MM.1S (cell line): Measurements from ENCODE around the gene SUGT1.

Experiments
- DNase-seq: peaks from one replicate; pipeline ENCODE4 v3.0.0-alpha.2; 2015
- H2AFZ ChIP-seq: fragments of 300-600 bp; sonication (generic); 2 replicates; pipeline ENCODE4 v1.6.0; 2016; ENCODE audit warnings: antibody characterized with exemption, low read length
- H3F3A ChIP-seq: fragments of 300-600 bp; sonication (generic); 2 replicates; pipeline ENCODE4 v1.6.1; 2016; ENCODE audit warnings: mild to moderate bottlenecking, antibody characterized with exemption, low read length, moderate library complexity, mixed read lengths; ENCODE audit not compliant: insufficient read depth
- H3K27ac ChIP-seq: fragments of 300-600 bp; sonication (generic); 2 replicates; pipeline ENCODE4 v1.5.1; 2016; ENCODE audit warnings: mild to moderate bottlenecking, low read length
- H3K27me3 ChIP-seq: fragments of 300-600 bp; sonication (generic); replicated peaks from 2 replicates; pipeline ENCODE4 v1.6.0; 2016; ENCODE audit warnings: low read length; ENCODE audit not compliant: insufficient read depth
- H3K36me3 ChIP-seq: fragments of 300-600 bp; sonication (generic); replicated peaks from 2 replicates; pipeline ENCODE4 v1.6.1; 2016; ENCODE audit warnings: mild to moderate bottlenecking, low read length, mixed read lengths; ENCODE audit not compliant: insufficient read depth
- H3K4me1 ChIP-seq: fragments of 300-600 bp; sonication (generic); 2 replicates; pipeline ENCODE4 v1.6.1; 2016; ENCODE audit warnings: low read length, mixed read lengths
- H3K4me2 ChIP-seq: fragments of 300-600 bp; sonication (generic); 2 replicates; pipeline ENCODE4 v1.6.0; 2016; ENCODE audit warnings: low read depth, low read length
- H3K4me3 ChIP-seq: fragments of 300-600 bp; sonication (generic); 2 replicates; pipeline ENCODE4 v1.5.1; 2016; ENCODE audit warnings: low read length, mixed read lengths
- H3K79me2 ChIP-seq: fragments of 300-600 bp; sonication (generic); 2 replicates; pipeline ENCODE4 v1.6.1; 2016; ENCODE audit warnings: mixed run types, low read length, mixed read lengths
- H3K9ac ChIP-seq: fragments of 300-600 bp; sonication (generic); 2 replicates; pipeline ENCODE4 v1.6.1; 2016; ENCODE audit warnings: low read length, mixed read lengths
- H3K9me2 ChIP-seq: fragments of 300-600 bp; sonication (generic); replicated peaks from 2 replicates; pipeline ENCODE4 v1.6.1; 2016; ENCODE audit warnings: mild to moderate bottlenecking, low read length, mixed read lengths; ENCODE audit not compliant: insufficient read depth
- H3K9me3 ChIP-seq: fragments of 300-600 bp; sonication (generic); replicated peaks from 2 replicates; pipeline ENCODE4 v1.6.1; 2016; ENCODE audit warnings: mild to moderate bottlenecking, low read length, mixed read lengths; ENCODE audit not compliant: insufficient read depth
- H4K20me1 ChIP-seq: fragments of 300-600 bp; sonication (generic); 2 replicates; pipeline ENCODE4 v1.6.1; 2016; ENCODE audit warnings: mild to moderate bottlenecking, low read length, moderate library complexity, mixed read lengths; ENCODE audit not compliant: insufficient read depth
- EZH2 ChIP-seq: fragments of 300-600 bp; sonication (generic); optimal IDR thresholded peaks from 2 replicates; pipeline ENCODE3; 2017; ENCODE audit warnings: low read depth, mild to moderate bottlenecking, antibody characterized with exemption, low read length, mixed read lengths
- EZH2phosphoT487 ChIP-seq: fragments of 300-600 bp; sonication (generic); IDR thresholded peaks from 2 replicates; pipeline ENCODE4 v1.6.1; 2018; ENCODE audit warnings: antibody characterized with exemption, low read length
- TF ChIP-seq, protein P1 (sequence below): fragments of 300-600 bp; sonication (generic); IDR thresholded peaks from 2 replicates; pipeline ENCODE4 v1.5.1; 2016; ENCODE audit warnings: antibody characterized with exemption, low read length, mixed read lengths

SUGT1 gene

DNA sequence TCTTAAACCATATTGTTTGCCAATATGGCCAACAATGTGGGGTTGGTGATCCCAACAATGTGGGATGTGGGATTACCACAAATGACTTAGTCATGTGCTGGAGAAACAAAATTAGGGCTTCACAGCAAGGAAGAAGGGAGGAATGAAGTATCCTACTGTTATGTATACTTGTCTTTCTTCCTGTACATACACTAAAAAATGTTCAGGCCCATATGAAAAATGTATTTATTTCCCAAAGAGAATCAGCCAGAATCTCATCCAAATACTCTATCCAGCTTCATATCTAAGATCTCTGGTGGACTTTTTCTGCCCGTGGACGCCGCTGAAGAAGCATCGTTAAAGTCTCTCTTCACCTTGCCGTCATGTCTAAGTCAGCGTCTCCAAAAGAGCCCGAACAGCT, 10.5 kb upstream of the SUGT1 start, which contains the start of gene HNRNPA1L2:
HNRNPA1L2 (plus strand) TSS at position 301 of the 400 bp plus-strand sequence; CDS start at position 363, 62 bp downstream.
- DNase-seq: no peak
- Histone ChIP-seq H3K36me3 (no peaks in the 10 kb centered on the region), H3K27me3 (no peaks in the 10 kb centered on the region), H3K4me2 (no peak within 1 kb of the TSS), H4K20me1 (no peaks in the 10 kb centered on the region), H3K4me1 (no peaks in the 10 kb centered on the region), H3K79me2 (no peaks in the 10 kb centered on the region), H3F3A (no peaks in the 10 kb centered on the region), H3K9ac (no peak within 1 kb of the TSS), H3K4me3 (no peak within 1 kb of the TSS), H3K27ac (no peak within 1 kb of the TSS), H2AFZ (no peak within 1 kb of the TSS), H3K9me3 (no peaks in the 10 kb centered on the region), H3K9me2 (no peaks in the 10 kb centered on the region)
- TF ChIP-seq, protein P1, sequence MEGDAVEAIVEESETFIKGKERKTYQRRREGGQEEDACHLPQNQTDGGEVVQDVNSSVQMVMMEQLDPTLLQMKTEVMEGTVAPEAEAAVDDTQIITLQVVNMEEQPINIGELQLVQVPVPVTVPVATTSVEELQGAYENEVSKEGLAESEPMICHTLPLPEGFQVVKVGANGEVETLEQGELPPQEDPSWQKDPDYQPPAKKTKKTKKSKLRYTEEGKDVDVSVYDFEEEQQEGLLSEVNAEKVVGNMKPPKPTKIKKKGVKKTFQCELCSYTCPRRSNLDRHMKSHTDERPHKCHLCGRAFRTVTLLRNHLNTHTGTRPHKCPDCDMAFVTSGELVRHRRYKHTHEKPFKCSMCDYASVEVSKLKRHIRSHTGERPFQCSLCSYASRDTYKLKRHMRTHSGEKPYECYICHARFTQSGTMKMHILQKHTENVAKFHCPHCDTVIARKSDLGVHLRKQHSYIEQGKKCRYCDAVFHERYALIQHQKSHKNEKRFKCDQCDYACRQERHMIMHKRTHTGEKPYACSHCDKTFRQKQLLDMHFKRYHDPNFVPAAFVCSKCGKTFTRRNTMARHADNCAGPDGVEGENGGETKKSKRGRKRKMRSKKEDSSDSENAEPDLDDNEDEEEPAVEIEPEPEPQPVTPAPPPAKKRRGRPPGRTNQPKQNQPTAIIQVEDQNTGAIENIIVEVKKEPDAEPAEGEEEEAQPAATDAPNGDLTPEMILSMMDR: no peak
- TF ChIP-seq EZH2 (no peak), EZH2phosphoT487 (no peak)

DNA sequence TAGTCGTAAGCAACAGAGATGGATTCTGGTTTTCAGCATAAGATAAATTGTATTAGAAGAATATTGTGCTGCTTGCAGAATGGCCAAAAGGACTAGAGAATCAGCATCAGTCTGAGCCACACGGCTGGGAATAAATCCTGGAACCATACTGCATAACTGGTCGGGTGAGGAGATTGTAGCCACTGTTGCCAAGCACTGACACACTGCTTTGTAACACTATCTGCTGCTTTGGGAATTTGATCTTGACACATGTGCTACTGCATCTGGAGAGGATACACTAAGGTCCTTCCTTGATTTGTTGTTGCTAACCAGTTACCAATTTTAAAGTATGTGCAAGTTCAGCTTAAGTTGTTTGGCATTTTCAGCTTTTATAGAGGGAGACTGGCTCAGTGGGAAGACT, 8.5 kb upstream of the SUGT1 start:
- no peak overlapping the region for H3K9ac ChIP-seq
- DNase-seq: no peak
- no peaks in the 10 kb centered on the region for H3K79me2 ChIP-seq

DNA sequence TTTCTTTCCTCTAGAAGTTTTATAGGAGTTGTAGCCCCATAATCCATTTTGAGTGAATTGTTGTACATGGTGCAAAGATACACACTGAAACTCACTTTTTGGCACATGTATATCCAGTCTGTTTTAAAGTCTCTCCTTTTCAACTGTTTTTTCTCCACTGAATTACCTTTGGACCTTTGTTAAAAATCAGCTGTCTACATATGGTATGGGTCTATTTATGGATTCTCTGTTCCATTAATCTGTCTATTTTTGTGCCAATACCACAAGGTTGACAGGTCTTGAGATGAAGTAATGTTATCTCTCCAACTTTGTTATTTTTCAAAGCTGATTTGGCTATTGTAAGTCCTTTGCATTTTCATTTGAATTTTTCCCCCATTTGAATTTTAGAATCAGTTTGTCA, 5.7 kb upstream of the SUGT1 start:
- H3K79me2 ChIP-seq: peaks cover 10% of the 10 kb centered on the region
- no peaks in the 10 kb centered on the region for H3K9me3 ChIP-seq
- TF ChIP-seq EZH2phosphoT487 (no peak), EZH2 (no peak)
- TF ChIP-seq, protein P1: no peak
- H3F3A ChIP-seq: no peaks in the 10 kb centered on the region
- H3K27me3 ChIP-seq: no peaks in the 10 kb centered on the region
- H3K9ac ChIP-seq: no peak overlapping the region
- H3K4me2 ChIP-seq: no peak overlapping the region
- no peak for DNase-seq
- no peaks in the 10 kb centered on the region for H3K9me2 ChIP-seq
- no peaks in the 10 kb centered on the region for H3K36me3 ChIP-seq
- H4K20me1 ChIP-seq: no peaks in the 10 kb centered on the region
- 0 out of 2 replicates have a peak, but pooled peaks cover 4% of the 10 kb centered on the region for H3K4me1 ChIP-seq
- no peak overlapping the region for H3K27ac ChIP-seq
- no peak overlapping the region for H2AFZ ChIP-seq
- no peak overlapping the region for H3K4me3 ChIP-seq

More for the DNA sequence above, 8.5 kb upstream of the SUGT1 start:
- H4K20me1 ChIP-seq: no peaks in the 10 kb centered on the region
- H3K9me2 ChIP-seq: no peaks in the 10 kb centered on the region
- H3K4me2 ChIP-seq: no peak overlapping the region
- no peak for TF ChIP-seq EZH2phosphoT487
- no peak for TF ChIP-seq EZH2
- TF ChIP-seq, protein P1: no peak
- no peaks in the 10 kb centered on the region for H3K27me3 ChIP-seq
- no peaks in the 10 kb centered on the region for H3F3A ChIP-seq
- no peaks in the 10 kb centered on the region for H3K9me3 ChIP-seq
- H3K27ac ChIP-seq: no peak overlapping the region
- no peaks in the 10 kb centered on the region for H3K36me3 ChIP-seq
- H3K4me1 ChIP-seq: no peaks in the 10 kb centered on the region
- no peak overlapping the region for H3K4me3 ChIP-seq
- H2AFZ ChIP-seq: no peak overlapping the region
